Stimulated activated CD4-positive, alpha-beta T cell treated with anti-CD3 and anti-CD28 coated beads, Interleukin-4, amount 100 ng/mL, for 48 hours (primary cell): ENCODE data around the gene MAP4K2.
A peak's percentile ranks its signal among the peaks of the same experiment; 100 is the strongest.

Source experiments
- DNase-seq, 2 donors: peaks; one replicate each; pipeline ENCODE4 v3.0.0-alpha.2; 2020; ENCODE audit warnings: low read depth in 2 of 2

The MAP4K2 gene

DNA sequence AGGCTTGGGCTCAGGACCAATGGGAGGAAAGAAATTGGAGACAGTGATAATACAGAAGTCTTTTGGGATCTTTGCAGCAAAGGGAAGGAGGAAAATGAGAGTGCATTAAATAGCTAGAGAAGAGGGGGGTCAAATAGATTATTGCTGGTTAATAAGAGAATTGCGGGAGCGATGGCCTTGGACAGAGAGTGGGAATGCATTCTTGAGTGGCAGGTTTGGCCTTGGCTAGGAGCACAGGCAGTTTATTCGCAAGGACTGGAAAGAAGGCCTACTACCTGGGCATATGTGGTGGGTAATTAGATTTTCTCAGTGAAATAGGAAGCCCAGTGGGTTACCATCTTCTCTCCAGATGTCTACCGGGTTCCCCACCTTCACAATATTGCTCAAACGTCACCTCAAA, 10.8 kb upstream of the MAP4K2 start:
- DNase-seq: no peak

GRCh38 chr11:64810891-64811272, 7.9 kb upstream of the MAP4K2 start:
- peak in 1 of 2 donors; percentile 12 for DNase-seq

DNA sequence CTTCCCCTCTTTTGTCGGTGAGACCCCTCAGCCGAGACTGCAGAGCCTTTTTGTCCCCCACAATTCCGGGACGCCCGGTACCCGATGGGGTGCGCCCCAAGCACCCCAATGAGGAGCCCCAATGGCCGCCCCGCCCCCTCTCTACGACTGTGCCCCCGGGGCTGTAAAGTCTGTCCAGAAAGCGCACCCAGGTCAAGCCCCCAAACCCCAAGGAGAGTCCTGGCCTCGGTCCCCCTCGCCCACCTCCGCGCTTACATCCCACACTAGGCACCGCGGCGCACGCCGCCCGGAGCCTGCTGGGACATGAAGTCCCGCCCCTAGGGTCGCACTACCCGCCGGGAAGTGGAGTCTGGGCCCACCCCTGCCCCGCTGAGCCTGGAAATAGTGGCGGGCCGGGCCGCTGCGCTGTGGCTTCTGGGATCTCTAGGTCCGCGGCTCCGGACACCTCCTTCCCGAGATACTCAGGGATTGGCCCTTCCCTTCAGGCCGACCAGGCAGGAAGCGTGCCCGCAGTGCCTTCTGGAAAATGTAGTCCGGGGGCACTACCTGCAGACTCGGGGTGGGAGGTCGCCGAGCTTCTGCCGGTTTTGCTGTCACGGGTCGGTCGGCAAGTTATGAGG, 7.4 kb upstream of the MAP4K2 start, which contains the start of gene MEN1:
Gene MEN1, minus strand, starts transcription at position 281 of the 620 bp plus-strand sequence. CDS start 442 bp downstream, outside the sequence.
- DNase-seq: peak; percentile 78 to 83

GRCh38 chr11:64809781-64810241, 6.8 kb upstream of the MAP4K2 start:
- peak in 1 of 2 donors; percentile 10 for DNase-seq

DNA sequence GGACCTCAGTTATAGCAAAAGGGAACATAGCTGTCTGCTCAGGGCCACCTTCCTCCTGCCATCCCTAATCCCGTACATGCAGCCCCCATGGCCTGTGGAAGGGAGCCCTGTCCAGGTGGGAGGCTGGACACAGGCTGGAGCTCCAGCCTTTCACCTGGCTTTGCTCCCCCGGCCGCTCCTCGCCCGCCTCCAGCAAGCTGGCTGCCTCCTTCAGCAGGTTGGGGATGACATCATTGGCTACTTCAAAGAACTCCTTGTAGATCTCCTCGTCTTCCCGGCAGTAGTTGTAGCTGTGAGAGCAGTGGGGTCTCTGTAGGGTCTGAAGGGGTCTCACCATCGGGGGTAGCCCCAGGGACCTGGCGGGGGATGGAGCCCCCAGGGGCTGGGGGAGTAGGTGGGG, 2.5 kb upstream of the MAP4K2 start:
- DNase-seq: no peak

DNA sequence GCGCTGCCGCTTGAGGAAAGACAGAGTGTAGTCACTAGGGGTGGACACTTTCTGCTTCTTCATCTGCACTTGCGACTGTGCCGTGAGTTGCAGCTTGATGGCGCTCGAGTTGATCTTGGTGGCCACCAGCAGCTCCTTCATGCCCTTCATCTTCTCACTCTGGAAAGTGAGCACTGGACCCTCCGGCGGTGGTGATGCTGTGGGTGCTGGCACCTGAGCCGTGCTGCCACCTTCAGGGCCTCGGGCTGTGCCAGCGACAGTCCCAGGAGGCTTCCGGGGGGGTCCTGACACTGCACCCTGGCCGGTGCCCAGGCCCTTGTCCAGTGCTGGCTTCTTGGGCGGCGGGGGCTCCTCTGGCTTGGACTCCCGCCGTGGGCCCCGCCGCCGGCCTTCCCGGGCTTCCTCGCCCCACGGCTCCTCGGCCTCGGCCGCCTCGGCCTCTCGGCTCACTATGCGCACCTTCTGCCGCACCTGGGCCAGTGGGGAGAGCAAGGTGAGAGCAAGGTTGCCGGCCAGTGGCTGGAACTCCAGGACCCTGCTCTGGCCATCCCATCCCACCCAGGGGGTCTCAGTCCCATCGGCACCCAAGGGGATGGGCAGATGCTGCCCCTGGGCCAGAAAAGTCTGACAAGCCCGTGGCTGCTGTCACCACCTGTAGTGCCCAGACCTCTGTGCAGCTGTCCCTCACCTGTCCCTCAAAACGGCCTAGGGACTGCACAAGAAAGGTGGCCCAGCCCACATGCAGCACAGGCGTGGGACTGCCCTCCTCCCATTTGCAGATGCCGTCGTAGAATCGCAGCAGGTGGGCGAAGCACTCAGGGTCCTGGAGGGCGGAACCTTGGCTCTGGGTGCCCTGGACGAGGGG, 1.6 kb upstream of the MAP4K2 start:
- DNase-seq: no peak

DNA sequence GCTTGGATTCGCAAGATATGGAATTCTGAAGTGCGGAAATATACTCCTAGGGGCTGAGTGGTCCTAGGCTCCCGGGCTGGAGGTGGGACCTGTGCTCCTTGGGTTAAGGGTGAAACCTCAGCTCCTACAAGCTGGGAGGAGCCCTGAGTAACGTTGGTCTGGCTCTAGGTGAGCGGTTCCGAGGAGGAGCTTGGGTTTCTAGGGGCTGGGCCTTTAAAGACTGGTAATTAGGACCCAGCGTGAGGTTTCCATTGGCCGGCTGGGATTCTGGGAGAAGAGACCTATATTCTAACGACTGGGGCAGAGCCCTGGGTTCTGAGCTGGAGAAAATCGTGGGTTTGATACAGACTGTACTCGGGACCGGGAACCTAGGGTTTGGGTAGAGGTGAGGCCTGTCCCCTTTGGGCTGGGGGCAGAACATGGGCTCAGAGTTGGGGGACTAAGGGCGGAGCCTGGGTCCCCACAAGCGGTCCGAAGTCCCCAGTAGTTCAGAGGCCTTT, 882 bp upstream of the MAP4K2 start:
- DNase-seq: no peak

- peak; percentile 18 to 30 for DNase-seq
These were observed 450 bp downstream of the MAP4K2 start for GRCh38 chr11:64802370-64803157.

DNA sequence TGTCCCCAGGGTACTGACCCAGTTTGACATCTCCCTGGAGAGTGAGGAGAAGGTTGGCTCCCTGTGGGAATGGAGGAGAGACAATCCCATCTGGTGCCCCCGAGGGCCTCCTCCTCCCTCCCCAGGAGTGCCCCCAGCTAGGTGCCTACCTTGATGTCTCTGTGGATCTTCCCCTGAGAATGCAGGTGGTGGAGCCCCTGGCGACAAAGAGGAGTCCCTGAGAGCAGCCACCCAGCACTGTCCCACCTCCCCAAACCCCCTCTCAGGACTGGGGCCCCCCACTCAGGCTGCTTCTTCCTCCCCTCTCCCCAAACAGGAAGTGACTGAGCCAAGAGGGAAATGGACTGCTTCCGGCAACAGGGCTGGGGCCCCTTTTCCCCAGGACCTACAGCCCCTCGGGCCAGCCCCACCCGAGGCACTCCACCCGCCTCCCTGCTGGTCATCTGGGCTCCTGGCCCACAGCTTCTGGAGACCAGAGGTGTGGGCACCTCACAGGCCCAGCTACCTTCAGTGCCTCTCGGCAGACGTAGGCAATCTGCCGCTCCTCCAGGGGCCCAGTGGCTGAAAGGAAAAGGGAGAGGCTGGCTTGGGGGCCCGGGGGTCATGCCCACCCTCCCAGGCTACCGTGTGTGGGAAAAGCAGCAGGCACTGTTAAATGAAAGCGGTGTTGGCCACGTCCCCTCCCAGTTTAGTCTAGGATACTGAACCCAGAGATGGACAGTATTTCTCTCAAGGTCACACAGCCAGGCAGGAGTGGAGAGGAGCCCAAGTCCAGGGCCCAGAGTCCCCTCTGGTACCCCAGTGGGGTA, 1.2 kb downstream of the MAP4K2 start:
- DNase-seq: no peak

DNA sequence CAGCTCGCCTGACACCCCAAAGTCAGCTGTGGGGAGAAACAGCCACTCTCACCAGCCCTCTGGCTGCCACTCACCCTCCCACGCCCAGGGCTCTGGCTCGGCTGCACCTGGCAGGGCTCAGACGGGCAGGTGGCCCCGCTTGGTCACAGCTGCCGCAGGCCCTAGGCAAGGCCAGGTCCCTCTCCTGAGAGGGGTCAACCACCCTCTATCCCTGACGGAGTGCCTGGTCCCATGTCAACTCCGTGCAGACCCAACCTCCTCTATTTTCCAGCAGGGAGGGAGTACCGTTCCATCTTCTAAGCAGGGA, 1.9 kb downstream of the MAP4K2 start:
- no peak for DNase-seq

GRCh38 chr11:64800303-64801157, 2.5 kb downstream of the MAP4K2 start:
- no peak for DNase-seq

- no peak for DNase-seq
These were observed 3.3 kb downstream of the MAP4K2 start for GRCh38 chr11:64799623-64800302.

DNA sequence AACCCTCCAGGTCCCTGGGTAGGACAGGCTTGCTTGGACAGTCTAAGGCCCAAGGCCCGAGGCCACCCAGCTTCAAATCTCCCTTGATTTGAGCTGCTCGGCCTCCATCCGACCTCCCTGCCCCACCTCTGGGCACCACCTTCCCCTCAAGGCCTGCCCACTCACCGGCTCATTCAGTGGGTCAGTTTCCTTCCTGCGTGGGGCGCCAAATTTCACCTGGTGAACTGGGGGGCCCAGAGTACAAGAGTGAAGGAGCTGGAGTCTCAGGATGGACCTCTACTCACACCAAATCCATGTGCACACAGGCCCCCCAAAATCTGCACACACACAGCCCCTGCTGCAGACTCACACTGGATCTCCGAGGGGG, 3.8 kb downstream of the MAP4K2 start:
- DNase-seq: no peak

DNA sequence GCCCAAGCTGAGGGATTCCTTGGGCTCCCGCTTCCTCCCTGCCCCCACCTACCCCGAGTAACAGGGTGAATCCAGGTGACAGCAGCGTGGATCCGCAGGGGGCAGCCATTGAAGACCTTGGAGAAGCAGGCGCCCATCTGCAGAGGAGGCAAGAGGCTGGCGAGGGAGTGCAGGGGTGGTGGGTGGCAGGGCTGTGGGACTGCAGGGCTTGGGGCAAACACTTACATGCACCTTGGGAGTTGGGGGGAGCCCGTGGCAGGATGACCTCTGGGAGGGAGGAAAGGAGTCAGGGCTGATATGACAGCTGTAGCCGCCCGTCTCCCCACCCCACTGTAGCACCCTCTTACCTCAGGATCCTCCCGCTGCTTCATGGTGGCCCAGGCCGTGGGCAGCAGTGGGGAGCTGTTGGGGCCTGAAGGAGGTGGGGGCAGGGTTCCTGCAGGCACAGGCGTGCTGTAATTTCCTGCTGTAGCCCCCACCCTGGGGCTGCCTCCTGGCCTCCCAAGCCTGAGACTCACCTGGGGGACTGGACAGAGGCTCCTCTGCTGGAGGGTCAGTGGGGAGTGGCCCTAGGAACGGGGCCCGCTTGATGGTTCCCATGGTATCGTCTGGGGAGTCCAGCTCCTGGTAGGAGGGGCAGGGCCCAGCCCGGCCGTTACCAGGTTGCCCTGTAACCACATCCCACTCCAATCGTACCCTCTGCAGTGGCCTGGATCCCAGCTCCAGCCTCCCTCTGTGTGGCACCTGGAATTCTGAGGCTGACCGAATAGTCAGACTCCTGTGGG, 6.1 kb downstream of the MAP4K2 start:
- DNase-seq: no peak

GRCh38 chr11:64796047-64796756, 6.8 kb downstream of the MAP4K2 start:
- no peak for DNase-seq

DNA sequence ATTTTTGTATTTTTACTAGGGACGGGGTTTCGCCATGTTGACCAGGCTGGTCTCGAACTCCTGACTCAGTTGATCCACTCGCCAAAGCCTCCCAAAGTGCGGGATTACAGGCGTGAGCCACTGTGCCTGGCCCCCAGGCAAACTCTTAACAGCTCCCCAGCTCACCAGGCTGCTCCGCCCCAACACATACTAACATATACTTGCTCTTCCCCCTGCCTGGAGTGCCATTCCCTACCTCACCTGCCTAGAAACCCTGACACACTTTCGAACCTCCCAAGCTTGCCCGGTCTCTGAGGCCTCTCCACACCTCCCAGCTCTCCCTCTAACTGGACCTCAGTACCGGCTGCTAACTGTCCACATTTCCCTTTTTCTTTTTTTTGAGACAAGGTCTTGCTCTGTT, 8.5 kb downstream of the MAP4K2 start:
- DNase-seq: no peak

DNA sequence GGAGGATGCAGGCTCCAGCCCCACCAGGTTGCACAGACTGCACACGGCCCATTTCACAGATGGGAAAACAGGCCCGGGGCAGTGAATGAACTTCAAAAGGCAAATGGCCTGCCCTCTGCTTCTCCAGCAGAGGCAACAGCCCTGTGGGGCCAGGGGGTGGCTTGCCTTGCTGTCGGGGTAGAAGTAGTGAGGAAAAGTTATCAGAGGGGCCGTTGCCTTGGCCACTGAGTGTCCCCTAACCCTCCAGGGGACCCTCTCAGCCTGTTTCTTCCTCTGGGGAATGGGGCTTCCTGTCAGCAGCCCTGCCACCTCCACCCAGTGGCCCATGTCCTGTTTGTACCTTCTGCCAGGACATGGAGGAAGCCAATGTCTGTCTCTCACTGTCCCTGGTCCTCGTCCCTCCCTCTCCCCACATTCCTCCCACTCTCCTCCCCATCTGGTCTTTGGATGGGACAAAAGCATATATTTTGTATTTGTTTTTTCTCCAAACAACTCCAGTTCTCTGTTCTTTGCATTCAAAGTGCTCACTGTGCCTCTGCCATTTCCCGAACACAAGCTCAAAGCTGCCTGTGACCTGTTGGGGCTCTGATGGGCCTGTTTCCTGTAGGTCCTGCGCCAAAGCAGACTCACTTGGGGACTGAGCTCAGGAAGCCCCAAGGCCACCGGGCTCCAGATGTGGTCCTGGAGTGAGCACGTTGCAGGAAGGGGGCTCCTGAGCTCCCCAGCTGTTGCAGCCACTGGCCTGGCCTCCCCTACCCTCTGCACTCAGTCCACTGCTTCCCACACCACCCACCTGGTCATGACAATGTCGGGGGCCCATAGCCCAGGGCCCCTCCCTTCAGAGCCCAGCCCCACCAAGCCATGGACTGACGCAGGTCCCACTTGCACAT, 9.5 kb downstream of the MAP4K2 start:
- no peak for DNase-seq
